Gastrocnemius medialis (tissue), 4 donors: ENCODE data around the gene SLC2A1.

Source experiments
- CTCF ChIP-seq, 5 experiments: fragments of 450-650 bp in 3 of 5; fragments of 200-600 bp in 2 of 5; sonication (generic) in 2 of 5; IDR thresholded peaks in 4 of 5; conservative IDR thresholded peaks in 1 of 5; 1 replicate in 4 of 5; 2 replicates in 1 of 5; pipeline ENCODE4 v1.5.1; 2016 to 2019; ENCODE audit warnings: antibody characterized with exemption in 5 of 5, mild to moderate bottlenecking in 3 of 5, moderate library complexity in 3 of 5
- POLR2A ChIP-seq, 2 donors: fragments of 450-650 bp; IDR thresholded peaks; one replicate each; pipeline ENCODE4 v1.6.1; 2017; ENCODE audit warnings: antibody characterized with exemption in 2 of 2, mild to moderate bottlenecking in 2 of 2, moderate library complexity in 2 of 2

- TF ChIP-seq CTCF (IDR thresholded peaks at IDR 0.05 in 4 of 5, conservative IDR thresholded peaks at IDR 0.05 in 1 of 5) (no peak), POLR2A (IDR thresholded peaks at IDR 0.05) (no peak)
Observed at GRCh38 chr1:42996384-42996970, 37.8 kb upstream of the SLC2A1 start.
